ENCODE results near the gene DAB1.

DNA sequence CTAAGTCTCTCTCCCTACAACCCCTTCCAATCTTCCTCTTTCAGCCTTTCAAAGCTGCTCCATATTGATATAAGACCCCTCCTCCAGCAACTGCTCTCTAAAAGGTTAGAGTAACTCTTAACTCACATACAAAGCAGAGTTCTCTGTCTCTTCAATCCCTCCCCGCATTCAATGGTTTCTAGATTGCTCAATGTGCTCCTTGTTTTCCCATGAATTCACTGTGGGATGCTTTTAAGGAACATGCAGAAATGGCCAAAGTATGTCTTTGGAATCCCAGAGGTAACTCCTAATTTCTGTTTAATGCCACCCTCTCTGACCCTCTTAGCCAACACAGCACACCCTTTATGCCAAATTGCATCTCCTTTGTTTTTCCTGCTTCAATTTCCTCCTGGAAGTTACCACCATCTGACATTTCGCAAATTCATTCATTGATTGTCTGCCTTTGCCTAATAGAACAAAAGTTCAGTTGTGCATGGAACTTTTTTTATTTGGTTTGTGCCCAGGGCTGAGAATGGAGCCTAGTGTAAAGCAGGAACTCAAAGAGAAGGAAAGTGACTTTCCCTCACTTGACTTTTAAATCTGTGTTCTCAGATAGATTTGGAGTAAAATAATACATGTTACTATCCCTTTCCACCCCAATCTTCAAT, 285.3 kb downstream of the DAB1 start:
- TF ChIP-seq ELF4 (IDR thresholded peaks at IDR 0.05) (no peak), BHLHE40 (IDR thresholded peaks at IDR 0.05; ENCODE audit: borderline replicate concordance) (no peak)
